HG03565 (cell line): ENCODE measurements around the gene SH3PXD2B.
"Not testable (repeated sequence)": the region's sequence is repeated elsewhere in the genome, so short reads cannot be mapped to it uniquely, and the experiment has no call there.

Experiments used
- ATAC-seq: cut with Tn5 transposase; IDR thresholded peaks from one replicate; pipeline ENCODE4 v1.9.1; 2021; ENCODE audit warnings: mild to moderate bottlenecking, moderate library complexity; ENCODE audit not compliant: unreplicated experiment

Gene SH3PXD2B

DNA sequence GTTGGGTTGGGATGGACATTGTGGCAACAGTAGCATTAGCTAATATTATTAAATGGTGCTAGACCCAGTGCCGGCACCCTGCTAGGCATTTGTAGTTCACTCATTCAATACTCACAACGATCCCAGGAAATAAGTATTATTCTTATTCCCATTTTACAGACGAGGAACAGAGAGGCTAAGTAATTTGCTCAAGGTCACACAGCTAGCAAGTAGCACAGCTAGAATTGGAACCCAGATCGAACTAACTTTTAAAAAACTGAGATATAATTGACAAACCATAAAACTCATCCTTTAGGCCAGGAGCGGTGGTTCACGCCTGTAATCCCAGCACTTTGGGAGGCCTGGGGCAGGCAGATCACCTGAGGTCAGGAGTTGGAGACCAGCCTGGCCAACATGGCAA lies 79.5 kb downstream of the SH3PXD2B start:
- ATAC-seq = no peak

DNA sequence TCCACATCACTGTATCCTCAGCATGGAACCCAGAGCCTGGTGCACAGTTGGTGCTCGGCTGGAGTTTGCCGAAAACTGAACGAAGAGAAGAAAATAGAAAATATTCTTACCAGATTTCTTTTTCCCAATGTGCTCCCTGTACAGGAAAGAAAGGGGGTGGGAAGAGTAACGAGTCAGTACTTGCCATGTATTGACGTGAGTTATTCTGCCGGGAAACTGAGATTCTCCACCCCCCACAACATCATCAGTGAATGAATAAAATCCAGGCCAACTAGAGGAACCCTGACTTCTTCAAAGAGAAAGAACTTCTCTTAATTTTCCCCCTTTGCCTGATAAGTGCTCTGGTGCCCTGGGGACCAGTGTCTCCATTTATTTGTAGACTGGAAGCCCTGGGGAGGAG lies 80.6 kb downstream of the SH3PXD2B start:
- no peak for ATAC-seq

DNA sequence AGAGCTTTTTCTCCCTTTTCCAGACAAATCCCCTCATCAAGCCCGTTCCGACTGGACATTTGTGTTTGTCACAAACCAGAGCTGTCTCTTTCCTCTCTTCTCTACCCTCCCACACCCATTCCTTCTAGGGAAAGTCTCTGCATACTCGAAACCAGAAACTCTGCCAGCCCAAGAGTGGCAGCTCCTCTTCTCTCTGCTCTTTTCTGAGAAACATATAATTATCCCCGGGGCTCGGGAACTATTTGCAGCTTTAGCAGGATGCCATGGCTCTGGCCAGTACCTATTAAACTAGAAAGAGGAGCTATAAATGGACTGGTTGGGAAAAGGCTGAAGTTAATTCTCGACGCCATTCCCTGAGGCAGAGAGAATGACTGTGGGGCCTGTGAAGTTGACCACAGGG lies 82.6 kb downstream of the SH3PXD2B start:
- no peak for ATAC-seq

DNA sequence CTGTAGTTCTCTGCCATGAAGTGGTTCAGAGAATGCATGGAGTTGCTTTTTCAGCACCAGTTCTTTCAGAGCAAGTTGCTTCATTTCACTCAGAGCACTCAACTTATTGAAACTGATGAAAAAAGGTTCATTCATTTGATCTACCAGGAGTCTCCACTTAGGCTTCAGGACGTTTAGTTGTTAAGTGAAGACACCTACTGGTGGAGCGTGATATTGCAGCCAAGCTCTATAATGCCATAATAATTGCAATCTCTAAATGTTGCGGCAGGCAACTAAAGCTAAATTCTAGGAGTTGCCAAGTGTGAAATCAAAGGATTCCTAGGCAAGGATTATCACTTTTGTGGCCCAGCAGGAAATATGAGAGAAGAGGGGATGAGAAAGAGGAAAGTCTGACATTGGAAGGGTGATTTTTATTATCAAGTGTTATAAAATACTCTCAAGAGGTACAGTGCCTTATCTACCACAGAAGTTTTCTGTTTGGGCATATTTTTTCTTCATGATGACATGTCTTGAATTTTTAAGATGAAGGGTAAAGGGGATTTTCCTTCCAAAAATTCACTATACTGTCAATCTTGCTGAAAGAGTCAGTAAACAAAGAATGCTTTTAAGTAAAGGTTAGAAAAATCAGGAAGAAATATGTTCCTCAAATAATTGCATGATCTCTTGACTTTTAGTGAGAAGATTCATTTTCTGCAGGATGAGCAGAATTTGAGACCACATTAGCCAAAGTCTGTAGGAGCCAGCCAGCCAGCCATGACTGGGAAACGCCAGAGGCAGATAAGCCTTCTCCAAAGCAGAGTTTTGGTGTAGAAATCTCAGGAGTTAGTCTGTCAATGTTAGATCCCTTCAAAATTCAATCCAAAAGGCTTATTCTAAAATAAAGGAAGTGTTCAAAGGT lies 83.4 kb downstream of the SH3PXD2B start:
- no peak for ATAC-seq

DNA sequence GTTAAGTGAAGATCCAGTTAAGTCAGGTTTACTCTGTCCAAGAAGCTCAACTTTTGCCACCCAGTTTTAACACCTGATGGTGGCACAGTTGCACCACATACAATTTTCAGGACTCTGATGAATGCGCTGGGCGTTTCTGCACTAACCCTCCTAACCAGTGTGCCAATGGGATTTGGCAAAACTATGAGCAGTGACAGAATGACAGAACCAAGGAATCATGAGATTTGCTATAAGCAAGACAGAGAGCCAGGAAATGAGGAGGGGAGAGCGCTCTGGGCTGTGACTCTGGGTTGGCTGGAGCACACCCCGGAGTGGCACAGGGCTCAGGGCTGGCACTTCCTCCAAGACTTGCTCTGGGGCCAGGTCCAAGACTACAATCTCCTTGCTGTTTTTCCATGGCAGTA lies 84.1 kb downstream of the SH3PXD2B start:
- no peak for ATAC-seq

DNA sequence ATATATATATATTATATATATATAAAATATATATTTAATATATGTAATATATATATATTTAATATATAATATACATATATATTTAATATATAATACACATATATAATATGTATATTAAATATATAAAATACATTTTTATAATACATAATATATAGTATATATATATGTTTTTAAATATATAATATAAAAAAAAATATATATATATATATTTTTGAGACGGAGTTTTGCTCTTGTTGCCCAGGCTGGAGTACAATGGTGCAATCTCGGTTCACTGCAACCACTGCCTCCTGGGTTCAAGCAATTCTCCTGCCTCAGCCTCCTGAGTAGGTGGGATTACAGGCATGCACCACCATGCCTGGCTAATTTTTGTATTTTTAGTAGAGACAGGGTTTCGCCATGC lies 85.6 kb downstream of the SH3PXD2B start:
- ATAC-seq = not testable (repeated sequence)

DNA sequence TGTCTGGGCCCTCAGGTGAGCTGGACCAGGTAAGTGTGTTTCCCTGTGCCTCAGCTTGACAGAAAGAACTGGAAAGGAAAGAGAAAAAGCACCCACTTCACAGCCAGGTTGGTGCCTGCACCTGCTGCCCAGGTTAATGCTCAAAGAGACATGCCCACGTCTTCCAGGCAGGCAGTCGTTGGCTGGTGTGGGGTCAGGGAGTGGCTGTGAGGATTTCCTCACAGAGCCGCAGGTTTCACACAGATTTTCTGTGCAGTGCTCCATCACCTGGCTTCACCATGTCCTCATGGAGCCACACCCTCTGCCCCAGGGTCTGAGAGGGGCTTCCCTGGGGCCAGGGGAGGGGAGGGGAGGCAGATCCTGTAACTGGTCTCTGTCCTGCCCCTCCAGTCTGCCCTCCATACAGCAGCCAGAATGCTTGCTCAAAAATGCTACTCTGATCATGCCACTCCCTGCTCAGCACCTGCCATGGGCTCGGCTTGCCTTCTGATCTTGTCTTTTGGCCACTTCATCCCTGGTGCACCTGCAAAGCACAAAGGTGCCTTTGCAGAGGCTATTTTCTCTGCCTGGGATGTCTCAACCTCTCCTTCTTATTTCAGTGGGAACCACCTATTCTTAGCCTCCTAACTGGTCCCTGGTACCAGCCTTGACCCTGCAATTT lies 88.2 kb downstream of the SH3PXD2B start:
- no peak for ATAC-seq

DNA sequence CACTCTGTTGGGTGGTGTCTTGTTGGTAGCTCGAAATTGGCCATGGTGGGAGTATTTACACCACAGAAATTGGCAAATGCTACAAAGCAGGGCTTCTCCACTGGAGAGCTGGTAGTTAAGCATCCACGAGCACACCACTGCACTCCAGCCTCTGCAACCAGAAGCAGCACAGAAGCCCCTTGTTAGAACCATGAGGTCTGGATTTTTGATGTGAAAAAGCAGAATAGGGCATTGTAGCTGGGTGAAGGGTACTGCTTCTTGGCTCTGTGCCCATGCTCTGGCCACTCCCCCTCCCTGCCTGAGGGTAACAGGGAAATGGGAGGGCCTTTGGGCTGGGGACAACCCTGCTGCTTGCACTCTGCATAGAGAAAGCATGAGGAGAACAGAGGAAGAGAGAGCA lies 89.6 kb downstream of the SH3PXD2B start:
- ATAC-seq = no peak

DNA sequence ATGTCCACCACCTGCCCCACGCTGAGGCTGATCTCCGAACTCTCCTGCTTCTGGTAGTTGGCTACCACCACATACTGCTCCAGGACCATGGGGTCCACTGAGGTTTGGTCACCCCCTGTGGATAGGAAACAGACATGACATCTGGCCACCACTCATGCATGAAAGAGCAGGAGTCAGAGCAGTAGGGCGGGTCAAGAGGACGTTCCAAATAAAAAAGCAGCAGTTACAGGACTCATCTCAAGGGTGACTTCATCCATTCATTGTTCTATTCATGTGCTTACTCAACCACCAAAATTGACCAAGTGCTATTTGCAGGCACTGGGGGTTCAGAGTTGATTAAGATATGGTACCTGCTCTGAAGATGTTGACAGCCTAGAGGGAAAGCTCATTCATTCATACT lies 91.6 kb downstream of the SH3PXD2B start:
- ATAC-seq = peak; percentile 38

DNA sequence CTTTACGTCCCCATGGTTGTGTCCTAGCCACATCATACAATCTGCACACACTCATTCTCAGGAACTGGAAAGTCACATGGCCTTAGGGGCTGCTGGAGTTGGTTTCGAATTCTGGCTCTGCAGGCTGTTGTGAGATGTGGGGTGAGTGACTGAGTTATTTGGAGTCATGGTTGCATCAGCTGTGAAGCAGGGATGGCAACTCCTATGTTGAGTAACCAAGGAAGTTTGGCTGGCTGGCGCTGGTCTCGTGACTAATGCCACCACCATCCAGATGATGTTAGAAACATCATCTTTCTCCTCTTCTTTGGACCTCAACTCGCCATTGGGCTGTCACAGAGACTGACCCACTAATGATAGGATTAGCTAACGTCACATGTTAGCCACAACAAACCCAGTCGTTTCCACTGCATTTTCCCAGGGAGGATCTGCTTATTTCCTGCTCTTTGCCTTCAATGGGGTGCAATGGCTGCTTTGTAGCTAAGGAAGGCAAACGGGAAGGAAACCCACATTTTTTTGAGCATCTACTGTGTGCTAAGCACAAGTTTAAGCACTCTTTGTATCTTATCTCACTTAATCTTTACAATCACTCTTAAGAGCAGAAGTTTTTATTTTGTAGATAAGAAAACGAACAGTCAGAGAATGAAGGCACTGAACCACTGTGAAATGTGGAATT lies 92.6 kb downstream of the SH3PXD2B start:
- no peak for ATAC-seq

DNA sequence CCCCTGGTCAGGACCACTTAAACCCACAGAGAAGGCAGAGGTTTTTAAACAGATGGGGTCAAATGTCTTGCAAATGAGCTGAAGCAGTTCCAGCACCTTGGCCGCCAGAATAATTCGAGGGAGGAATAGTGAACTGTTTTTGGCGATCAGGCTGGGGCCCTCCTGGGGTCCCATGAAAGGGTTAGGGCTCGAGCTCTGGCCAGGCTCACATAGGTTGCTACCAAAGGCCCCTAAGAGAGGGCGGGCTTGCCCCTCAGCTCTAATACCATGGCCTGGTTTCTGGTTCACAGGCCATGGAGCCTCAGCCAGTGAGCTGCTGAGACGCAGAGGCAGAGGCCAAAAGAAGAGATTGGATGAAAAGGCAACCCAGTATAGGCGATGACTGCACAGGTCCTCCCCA lies 96.0 kb downstream of the SH3PXD2B start:
- no peak for ATAC-seq

DNA sequence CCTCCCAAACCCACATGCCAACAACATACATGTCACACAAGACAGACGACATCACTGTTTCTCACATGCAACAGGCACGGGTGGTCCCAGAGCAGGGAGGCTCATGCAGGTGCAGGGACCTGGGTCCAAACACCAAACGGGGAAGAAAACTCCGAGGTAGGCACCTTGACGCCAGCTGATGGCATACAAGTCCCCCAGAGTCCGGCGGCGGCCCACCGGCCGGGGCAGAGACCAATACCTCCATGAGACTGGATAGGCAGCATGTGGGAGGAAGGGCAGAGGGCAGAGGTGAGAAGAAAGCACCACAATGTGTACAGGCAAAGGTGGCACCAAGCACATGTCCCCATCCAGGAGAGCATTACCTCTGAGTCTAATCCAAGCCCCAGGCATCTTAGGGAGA lies 97.8 kb downstream of the SH3PXD2B start:
- no peak for ATAC-seq

DNA sequence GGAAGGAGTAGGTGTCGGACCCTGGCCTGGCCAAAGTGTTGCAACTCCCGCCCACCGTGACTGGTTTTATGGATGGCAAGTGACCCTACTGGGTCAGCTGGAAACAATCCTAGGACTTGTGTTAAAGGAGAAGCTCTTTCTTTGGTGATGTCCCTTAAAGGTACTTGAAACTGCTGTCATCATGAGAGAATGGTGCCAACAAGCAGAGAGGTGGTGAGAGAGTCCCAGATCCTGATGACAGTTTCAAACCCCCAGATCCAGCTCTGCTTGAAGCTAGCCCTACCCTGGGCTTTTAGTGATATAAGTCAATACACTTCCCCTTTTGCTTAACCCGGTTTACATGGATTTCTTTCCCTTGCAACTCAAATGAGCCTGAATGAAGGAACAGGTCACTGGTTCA lies 98.3 kb downstream of the SH3PXD2B start:
- ATAC-seq = no peak

DNA sequence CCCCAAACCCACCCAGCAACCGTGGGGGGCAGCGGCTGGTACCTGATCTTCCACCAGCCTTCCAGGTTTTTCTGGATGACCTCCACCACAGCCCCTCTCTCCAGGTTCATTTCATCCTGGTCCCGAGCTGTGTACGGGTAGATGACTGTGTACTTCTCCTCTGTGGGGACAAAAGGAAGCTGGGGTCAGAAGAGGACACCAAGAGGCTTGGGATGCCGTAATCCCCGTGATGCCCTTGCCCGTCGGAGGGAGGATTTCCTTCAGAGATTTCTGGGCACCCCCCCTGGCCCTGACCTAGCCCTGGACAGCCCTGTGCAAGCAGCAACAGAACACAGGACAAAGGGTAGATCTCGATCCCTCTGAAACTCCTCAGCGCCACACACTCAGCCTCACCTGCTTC lies 100.5 kb downstream of the SH3PXD2B start:
- ATAC-seq = no peak

DNA sequence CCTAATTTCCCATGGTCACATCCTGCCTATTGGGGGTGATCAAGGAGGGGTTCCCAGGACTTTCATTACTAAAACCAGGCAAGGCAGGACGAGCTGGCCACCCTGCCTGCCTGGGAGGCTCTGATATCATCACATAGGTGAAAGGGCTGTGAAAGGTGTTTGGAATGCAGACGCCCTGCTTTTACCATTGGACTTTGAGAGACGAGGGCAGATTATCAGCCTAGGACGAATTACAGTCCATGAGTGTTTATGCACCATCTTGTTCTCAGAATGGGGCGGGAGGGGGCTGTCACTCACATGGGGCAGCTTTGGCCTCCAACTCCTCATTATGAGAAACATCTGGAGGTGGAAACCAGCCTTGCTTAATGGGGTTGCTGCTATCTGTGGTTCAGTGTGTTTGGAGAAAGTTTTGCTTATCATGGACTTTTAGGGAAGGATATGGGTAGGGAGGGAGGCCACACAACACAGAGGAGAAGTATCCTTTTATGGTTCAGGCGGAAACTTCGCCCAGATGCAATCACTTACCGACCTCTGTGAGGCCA lies 101.0 kb downstream of the SH3PXD2B start:
- ATAC-seq = no peak

DNA sequence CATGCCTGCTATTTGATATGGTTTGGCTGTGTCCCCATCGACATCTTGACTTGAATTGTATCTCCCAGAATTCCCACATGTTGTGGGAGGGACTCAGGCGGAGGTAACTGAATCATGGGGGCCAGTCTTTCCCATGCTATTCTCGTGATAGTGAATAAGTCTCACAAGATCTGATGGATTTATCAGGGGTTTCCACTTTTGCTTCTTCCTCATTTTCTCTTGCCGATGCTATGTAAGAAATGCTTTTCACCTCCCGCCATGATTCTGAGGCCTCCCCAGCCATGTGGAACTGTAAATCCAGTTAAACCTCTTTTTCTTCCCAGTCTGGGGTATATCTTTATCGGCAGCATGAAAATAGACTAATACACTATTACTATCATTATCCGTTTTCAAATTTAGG lies 101.8 kb downstream of the SH3PXD2B start:
- ATAC-seq = not testable (repeated sequence)

DNA sequence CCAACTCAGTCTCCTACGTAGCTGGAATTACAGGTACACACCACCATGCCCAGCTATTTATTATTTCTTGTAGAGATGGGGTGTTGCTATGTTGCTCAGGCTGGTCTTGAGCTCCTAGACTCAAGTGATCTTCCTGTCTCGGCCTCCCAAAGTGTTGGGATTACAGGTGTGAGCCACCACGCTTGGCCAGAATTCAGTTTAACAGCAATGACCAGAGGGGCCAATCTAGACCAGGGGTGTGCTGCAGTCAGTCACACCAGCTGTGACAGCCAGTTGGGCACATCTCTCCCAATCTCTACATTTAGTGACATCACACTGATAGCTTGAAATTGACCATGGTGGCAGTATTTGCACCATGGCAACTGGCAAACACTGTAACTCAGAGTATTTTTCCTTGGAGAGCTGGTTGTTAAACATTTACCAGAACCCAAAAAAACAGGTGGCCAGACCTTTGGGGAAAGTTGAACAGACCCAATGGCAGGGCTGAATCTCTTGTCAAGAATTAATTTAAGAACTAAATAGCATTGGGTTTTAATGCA lies 103.0 kb downstream of the SH3PXD2B start:
- ATAC-seq = no peak

DNA sequence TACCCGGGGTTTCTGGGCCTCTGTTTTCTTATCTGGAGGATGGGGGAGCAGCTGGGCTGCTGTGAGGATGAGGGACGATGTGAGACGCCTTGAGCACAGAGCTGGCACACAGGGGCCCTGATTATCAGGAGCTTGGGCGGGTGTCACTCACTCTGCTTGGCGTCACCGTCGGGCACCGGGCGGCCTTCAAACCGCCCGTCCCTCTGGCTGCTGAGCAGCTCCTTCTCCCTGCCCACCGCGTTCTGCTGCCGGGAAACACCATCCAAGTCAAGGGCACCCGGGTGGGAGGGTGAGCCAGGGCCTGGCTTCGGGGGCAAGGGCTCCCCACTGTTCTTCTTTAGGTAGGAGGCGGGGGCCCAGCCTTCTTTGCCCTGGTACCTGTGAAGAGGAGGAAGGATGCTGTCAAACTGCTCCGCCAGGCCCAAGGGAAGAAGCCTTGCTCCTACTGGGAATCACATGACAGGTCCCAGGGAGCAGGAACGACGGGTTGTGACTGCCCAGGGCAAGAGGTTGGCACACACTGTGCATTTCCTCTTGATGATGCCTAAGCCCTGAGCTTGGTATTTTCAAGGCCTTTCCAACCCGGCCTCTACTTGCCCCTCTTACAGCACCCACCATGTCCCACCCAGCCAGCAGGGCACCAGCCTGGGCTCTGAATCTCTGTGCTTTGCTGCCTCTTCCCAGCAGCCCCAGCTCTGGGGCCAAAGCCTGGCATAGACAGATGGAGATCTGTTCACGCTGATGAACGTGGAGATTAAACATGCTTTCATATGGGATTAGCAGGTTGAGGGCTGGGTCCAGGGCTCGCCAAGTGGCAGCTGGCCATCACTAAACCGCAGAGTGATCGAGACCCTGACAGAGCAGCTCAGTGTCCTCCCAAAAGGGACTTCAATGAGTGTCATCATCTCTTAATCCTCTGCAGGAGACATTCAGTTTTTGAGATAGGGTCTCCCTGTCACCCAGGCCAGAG lies 103.8 kb downstream of the SH3PXD2B start:
- no peak for ATAC-seq

DNA sequence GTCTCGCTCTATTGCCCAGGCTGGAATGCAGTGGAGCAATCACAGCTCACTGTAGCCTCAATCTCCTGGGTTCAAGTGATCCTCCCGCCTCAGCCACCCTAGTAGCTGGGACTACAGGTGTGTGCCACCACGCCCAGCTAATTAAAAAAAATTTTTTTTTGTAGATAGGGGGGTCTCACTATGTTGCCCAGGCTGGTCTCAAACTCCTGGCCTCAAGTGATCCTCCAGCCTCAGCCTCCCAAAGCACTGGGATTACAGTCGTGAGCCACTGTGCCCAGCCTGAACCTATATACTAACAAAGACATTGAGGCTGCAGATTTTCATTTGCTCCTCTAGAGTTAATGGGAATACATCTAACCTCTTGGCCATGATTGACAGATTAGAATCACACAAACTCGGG lies 105.6 kb downstream of the SH3PXD2B start:
- ATAC-seq = not testable (repeated sequence)

DNA sequence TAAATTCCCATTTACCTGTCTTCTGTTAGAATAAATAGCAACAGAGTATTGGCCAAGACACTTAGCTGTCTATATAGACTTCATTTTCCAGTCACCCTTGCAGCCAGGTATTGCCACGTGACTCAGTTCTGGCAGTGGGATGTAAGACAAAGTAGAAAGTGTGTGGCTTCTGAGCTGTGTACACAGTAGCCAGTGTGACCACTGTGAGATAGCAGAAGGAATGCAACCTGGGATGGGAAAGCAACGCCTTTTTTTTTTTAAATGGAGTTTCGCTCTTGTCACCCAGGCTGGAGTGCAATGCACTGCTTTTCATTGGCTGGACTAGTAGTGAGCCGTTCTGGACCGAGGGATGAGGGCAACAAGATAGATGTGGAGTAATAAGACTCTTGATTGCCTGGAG lies 106.2 kb downstream of the SH3PXD2B start:
- no peak for ATAC-seq
